Activated CD4-positive, alpha-beta T cell treated with anti-CD3 and anti-CD28 coated beads, Interleukin-2, amount 10 ng/mL, durations not matched to agents 24 days and 14 days (primary cell): ENCODE measurements around the gene MEAK7. TPM values are rescaled to one million over a fixed set of nuclear protein-coding genes. Genes with fewer than 3 reads are reported as not detected.

Source experiments
- DNase-seq: peaks from one replicate; pipeline ENCODE4 v3.0.0; 2022
- H3K27ac Mint-ChIP-seq: one replicate; pipeline ENCODE4 v1.8.0; 2022; ENCODE audit warnings: mild to moderate bottlenecking, mixed read lengths
- H3K27me3 Mint-ChIP-seq: one replicate; pipeline ENCODE4 v1.8.0; 2022; ENCODE audit warnings: mixed read lengths
- H3K36me3 Mint-ChIP-seq: one replicate; pipeline ENCODE4 v1.8.0; 2022; ENCODE audit warnings: low read depth, mild to moderate bottlenecking, mixed read lengths
- H3K4me1 Mint-ChIP-seq: one replicate; pipeline ENCODE4 v1.8.0; 2021; ENCODE audit warnings: mixed read lengths
- H3K4me3 Mint-ChIP-seq: one replicate; pipeline ENCODE4 v1.8.0; 2022; ENCODE audit warnings: mild to moderate bottlenecking, moderate library complexity, mixed read lengths
- H3K9me3 Mint-ChIP-seq: one replicate; pipeline ENCODE4 v1.8.0; 2021; ENCODE audit warnings: mixed read lengths
- intact Hi-C: fragments of 100-400 bp; cut with micrococcal nuclease; formaldehyde crosslinking; loops from one replicate; pipeline ENCODE4 v1.15.1; 2023
- total RNA-seq: library from RNA; stranded (reverse); gene quantifications from 2 replicates; pipeline ENCODE4 v1.2.3, GENCODE V29; 2022

Gene MEAK7
- total RNA-seq, 1 donor from 2014 or later, result 12.5 TPM

DNA sequence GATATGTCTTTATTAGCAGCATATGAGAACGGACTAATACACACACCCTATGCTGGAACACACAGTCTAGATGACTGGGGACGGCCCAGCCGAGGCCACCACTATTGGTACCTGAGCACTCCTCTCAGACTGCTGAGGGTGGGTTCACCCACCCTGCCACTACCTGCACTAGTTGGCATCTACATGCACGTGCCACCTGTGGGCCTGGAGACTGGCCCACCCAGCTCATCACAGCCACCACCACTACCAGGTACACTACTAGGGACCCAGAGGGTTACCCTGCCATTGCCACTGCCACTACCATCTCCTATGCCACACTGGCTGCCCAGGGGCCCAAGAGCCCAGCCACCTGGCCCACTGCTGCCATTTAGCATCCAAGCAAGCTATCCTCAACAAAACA lies 32.5 kb downstream of the MEAK7 start:
- no peak for DNase-seq
- Mint-ChIP-seq H3K4me1 (peaks cover 7% of the 10 kb centered on the region), H3K4me3 (no peak overlapping the region), H3K27me3 (no peaks in the 10 kb centered on the region), H3K27ac (no peak overlapping the region), H3K9me3 (peaks cover 32% of the 10 kb centered on the region), H3K36me3 (peaks cover 74% of the 10 kb centered on the region)
- intact Hi-C loops, result no loop called here

DNA sequence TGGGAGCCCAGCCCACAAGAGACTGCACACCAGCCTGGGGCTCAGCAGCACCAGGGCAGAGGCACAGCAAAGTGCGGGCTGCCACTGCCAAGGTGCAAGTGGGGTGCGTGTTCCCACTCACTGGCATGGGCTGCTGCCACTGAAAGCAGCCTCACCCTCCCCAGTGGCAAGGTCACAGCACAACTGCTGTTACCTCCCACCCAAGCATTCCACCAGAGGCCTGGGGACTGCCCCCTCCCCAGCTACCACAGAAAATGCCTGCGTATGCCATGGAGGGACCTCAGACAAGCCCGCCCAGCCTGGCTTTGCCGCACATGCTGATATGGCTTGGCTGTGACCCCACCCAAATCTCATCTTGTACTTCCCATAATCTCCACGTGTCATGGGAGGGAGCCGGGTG lies 33.1 kb downstream of the MEAK7 start:
- intact Hi-C loops, result no loop called here
- H3K27ac Mint-ChIP-seq, result no peak overlapping the region
- H3K4me3 Mint-ChIP-seq, result no peak overlapping the region
- peaks cover 7% of the 10 kb centered on the region for H3K4me1 Mint-ChIP-seq
- no peak for DNase-seq
- H3K9me3 Mint-ChIP-seq, result peaks cover 38% of the 10 kb centered on the region
- H3K36me3 Mint-ChIP-seq, result peaks cover 77% of the 10 kb centered on the region
- H3K27me3 Mint-ChIP-seq, result no peaks in the 10 kb centered on the region

- no peak for DNase-seq
- intact Hi-C loops, result no loop called here
- no peaks in the 10 kb centered on the region for H3K27me3 Mint-ChIP-seq
- peaks cover 31% of the 10 kb centered on the region for H3K9me3 Mint-ChIP-seq
- no peak overlapping the region for H3K27ac Mint-ChIP-seq
- no peaks in the 10 kb centered on the region for H3K4me1 Mint-ChIP-seq
- H3K36me3 Mint-ChIP-seq, result peaks cover 66% of the 10 kb centered on the region
- no peak overlapping the region for H3K4me3 Mint-ChIP-seq
Observed at GRCh38 chr16:84467709-84468108, 36.8 kb downstream of the MEAK7 start.

GRCh38 chr16:84467256-84467655 lies 37.2 kb downstream of the MEAK7 start:
- no peak overlapping the region for H3K27ac Mint-ChIP-seq
- no peak for DNase-seq
- H3K4me3 Mint-ChIP-seq, result no peak overlapping the region
- no peaks in the 10 kb centered on the region for H3K4me1 Mint-ChIP-seq
- H3K27me3 Mint-ChIP-seq, result no peaks in the 10 kb centered on the region
- peaks cover 63% of the 10 kb centered on the region for H3K36me3 Mint-ChIP-seq
- H3K9me3 Mint-ChIP-seq, result peaks cover 29% of the 10 kb centered on the region
- intact Hi-C loops, result no loop called here

GRCh38 chr16:84466692-84467091 lies 37.8 kb downstream of the MEAK7 start:
- Mint-ChIP-seq H3K36me3 (peaks cover 59% of the 10 kb centered on the region), H3K9me3 (peaks cover 24% of the 10 kb centered on the region), H3K27ac (no peak overlapping the region)

GRCh38 chr16:84465154-84465553 lies 39.3 kb downstream of the MEAK7 start:
- Mint-ChIP-seq H3K4me3 (no peak overlapping the region), H3K4me1 (no peaks in the 10 kb centered on the region), H3K36me3 (peaks cover 62% of the 10 kb centered on the region), H3K9me3 (peaks cover 22% of the 10 kb centered on the region), H3K27ac (no peak overlapping the region), H3K27me3 (no peaks in the 10 kb centered on the region)
- intact Hi-C loops, result no loop called here
- no peak for DNase-seq

More at GRCh38 chr16:84466692-84467091, 37.8 kb downstream of the MEAK7 start:
- DNase-seq, result no peak
- Mint-ChIP-seq H3K4me1 (no peaks in the 10 kb centered on the region), H3K4me3 (no peak overlapping the region), H3K27me3 (no peaks in the 10 kb centered on the region)
- intact Hi-C loops, result no loop called here

DNA sequence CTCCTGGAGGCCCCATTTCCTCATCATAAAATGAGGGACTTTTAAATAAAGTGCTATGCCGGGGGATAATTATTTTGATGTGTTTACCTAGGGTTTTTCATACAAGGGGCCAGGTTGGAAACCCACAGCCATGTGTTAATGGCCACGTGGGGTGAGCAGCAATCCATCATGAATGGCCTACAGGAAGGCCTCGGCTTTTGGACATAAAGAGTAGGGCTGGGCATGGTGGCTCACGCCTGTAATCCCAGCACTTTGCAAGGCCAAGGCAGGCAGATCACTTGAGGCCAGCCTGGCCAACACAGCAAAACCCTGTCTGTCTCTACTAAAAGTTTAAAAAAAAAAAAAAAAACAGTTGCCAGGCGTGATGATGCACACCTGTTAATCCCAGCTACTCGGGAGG lies 40.3 kb downstream of the MEAK7 start:
- DNase-seq, result no peak
- H3K27me3 Mint-ChIP-seq, result no peaks in the 10 kb centered on the region
- H3K4me3 Mint-ChIP-seq, result no peak overlapping the region
- H3K36me3 Mint-ChIP-seq, result peaks cover 64% of the 10 kb centered on the region
- intact Hi-C loops, result no loop called here
- no peak overlapping the region for H3K27ac Mint-ChIP-seq
- no peaks in the 10 kb centered on the region for H3K4me1 Mint-ChIP-seq
- H3K9me3 Mint-ChIP-seq, result peaks cover 22% of the 10 kb centered on the region

DNA sequence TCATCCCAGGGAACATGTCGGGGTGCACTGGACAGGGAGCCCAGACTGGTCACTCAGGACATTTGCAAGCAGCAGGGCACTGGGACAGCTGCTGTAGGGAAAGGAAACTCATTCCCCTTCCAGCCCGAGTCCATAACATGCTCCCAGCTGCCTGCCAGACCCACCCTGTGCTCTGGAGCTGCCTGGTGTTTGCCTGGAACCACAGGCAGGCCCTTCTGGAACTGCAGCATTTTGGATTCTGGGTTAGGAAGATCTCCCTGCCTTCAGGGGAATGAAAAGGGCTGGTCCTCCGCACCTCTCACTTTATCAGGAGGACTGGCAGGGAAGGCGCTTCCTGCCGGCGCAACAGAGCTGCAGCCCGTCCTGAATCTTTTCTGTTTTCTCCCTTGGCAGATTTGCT lies 41.2 kb downstream of the MEAK7 start:
- no peak overlapping the region for H3K27ac Mint-ChIP-seq
- H3K9me3 Mint-ChIP-seq, result peaks cover 22% of the 10 kb centered on the region
- H3K36me3 Mint-ChIP-seq, result peaks cover 57% of the 10 kb centered on the region

DNA sequence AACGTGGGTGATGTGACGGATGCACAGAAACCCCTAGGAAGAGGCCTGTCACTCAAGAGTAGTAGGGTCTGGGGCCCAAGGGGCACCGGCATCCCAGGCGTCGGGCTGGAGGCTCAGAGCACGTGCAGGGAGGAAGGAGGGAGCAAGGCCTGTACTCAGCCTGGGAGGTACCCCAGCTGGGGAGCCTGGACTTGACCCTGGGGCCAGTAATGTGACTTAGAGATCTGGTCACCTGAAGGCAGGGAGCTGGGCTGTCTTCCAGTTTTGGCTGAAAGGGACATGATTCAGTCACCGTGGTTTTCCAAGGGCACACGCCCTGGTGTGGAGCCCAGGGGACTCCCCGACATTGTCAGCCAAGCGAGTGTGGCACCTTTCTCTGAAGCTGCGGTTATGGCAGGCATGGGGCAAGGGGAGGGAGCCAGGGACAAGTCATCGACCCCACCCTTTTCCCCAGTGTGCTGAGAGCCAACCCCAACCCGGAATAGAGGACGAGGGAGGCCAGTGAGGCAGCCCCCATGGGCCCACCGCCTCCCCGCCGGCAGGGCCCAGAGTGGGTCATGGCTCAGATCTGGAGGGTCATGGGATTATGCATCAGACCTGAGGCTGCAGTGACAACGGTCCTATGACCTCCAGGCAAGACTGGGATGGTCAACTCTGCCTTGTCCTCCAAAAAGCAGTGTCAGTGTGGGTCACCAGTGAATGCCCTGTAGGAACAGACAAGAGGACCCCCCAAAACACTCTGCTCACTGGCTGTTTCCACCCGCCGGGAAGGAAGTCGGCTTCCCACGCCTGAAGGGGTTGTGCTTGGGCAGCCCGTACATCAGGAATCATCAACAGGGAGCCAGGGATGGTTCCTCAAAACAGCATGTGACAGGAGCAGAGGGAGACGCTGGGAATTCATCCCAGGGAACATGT lies 41.9 kb downstream of the MEAK7 start:
- Mint-ChIP-seq H3K27me3 (no peaks in the 10 kb centered on the region), H3K4me3 (no peak overlapping the region), H3K36me3 (peaks cover 50% of the 10 kb centered on the region), H3K9me3 (peaks cover 16% of the 10 kb centered on the region), H3K4me1 (no peaks in the 10 kb centered on the region), H3K27ac (no peak overlapping the region)
- intact Hi-C loops, result no loop called here
- no peak for DNase-seq

More for the DNA sequence above, 41.2 kb downstream of the MEAK7 start:
- DNase-seq, result no peak
- no peak overlapping the region for H3K4me3 Mint-ChIP-seq
- H3K4me1 Mint-ChIP-seq, result no peaks in the 10 kb centered on the region
- intact Hi-C loops, result no loop called here
- no peaks in the 10 kb centered on the region for H3K27me3 Mint-ChIP-seq

DNA sequence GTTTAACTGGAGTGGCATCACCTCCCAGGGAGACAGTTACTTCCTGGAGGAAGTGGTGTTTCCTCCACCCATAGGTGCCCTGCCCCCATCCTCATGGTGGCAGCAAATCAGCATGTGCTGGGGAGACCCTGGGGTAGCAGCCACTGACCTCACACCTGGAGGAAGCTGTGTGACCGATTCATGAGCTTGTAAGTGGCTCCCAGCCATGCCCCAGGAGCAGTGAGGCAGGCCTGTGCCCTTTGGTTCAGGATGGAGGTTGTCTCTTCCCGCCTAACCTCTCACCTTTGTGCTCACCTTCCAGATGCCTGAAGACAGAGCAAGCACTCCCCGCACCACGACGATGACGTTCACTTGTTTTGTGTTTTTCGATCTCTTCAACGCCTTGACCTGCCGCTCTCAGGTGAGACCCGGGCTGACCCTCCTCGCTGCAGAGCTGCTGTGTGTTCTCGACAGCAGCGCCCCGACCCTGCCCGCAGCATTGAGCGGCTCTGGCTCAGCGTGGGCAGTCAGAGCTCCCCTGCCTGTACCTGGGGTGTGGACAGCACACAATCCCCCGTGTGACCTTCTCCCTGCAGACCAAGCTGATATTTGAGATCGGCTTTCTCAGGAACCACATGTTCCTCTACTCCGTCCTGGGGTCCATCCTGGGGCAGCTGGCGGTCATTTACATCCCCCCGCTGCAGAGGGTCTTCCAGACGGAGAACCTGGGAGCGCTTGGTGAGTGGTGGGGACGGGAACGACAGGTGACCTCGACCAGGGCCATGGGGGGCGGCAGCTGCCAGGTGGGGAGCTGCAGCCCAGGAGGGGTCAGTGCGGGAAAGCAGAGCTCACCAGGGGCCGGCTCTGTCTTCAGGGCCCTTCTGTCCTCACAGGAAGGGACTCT lies 42.8 kb downstream of the MEAK7 start:
- DNase-seq, result no peak
- Mint-ChIP-seq H3K9me3 (peaks cover 10% of the 10 kb centered on the region), H3K36me3 (peaks cover 41% of the 10 kb centered on the region), H3K4me3 (no peak overlapping the region), H3K4me1 (no peaks in the 10 kb centered on the region), H3K27me3 (no peaks in the 10 kb centered on the region), H3K27ac (peak overlapping the region; percentile 35)
- intact Hi-C loops, result no loop called here

DNA sequence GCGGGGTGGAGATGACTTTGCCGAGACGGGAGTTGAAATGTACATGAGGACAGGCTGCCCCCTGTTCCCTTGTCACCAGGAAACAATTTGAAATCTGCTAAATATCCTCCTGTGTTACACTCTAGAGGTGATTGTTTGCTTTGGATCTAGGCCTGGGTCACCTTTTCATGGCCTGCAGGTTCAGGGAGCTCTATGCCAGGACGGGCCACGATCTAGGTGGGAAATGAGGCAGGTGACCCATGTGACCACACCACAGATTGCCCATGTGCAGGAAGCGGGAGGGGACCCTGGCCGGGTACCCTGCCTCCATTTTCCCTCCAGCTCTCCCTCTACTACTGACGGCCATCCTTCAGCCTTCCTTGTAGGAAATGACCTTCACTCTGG lies 43.4 kb downstream of the MEAK7 start:
- no peak for DNase-seq
- Mint-ChIP-seq H3K36me3 (peaks cover 35% of the 10 kb centered on the region), H3K9me3 (peaks cover 4% of the 10 kb centered on the region), H3K27ac (no peak overlapping the region), H3K4me1 (no peaks in the 10 kb centered on the region), H3K27me3 (no peaks in the 10 kb centered on the region), H3K4me3 (no peak overlapping the region)
- intact Hi-C loops, result no loop called here

DNA sequence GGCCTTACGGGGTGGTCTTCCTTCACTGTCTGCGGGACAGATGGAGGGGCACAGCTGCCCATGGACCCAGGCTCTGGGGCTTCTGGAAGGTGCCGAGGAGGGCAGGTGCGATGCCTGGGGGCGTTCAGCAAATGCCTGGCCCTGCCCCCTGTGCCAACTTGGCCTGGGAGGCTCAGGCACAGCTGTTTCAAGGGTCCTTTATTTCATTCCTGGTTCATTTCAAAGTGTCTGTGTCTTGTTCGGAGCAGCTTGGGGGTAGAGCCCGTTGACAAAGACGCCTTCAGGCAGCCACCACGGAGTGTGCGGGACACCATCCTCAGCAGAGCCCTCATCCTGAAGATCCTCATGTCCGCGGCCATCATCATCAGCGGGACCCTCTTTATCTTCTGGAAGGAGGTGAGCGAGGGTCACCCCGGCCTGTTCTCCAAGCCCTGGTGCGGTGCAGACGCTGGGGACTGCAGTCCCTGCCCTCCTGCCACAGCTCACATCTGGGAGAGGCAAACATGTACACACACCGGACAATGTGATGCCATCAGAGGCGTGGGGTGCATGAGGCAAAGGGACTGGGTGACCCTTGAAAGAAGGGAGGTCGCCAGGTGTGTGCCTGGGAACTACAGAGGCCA lies 43.9 kb downstream of the MEAK7 start:
- H3K27ac Mint-ChIP-seq, result no peak overlapping the region
- H3K4me1 Mint-ChIP-seq, result no peaks in the 10 kb centered on the region
- H3K9me3 Mint-ChIP-seq, result peaks cover under 1% of the 10 kb centered on the region
- H3K4me3 Mint-ChIP-seq, result no peak overlapping the region
- no peaks in the 10 kb centered on the region for H3K27me3 Mint-ChIP-seq
- intact Hi-C loops, result no loop called here
- peaks cover 32% of the 10 kb centered on the region for H3K36me3 Mint-ChIP-seq
- DNase-seq, result no peak

GRCh38 chr16:84459941-84460405 lies 44.5 kb downstream of the MEAK7 start:
- DNase-seq, result no peak
- intact Hi-C loops, result no loop called here
- H3K27ac Mint-ChIP-seq, result no peak overlapping the region
- peaks cover 31% of the 10 kb centered on the region for H3K36me3 Mint-ChIP-seq
- H3K4me3 Mint-ChIP-seq, result no peak overlapping the region
- H3K4me1 Mint-ChIP-seq, result no peaks in the 10 kb centered on the region
- no peaks in the 10 kb centered on the region for H3K27me3 Mint-ChIP-seq
- H3K9me3 Mint-ChIP-seq, result no peaks in the 10 kb centered on the region

- H3K9me3 Mint-ChIP-seq, result no peaks in the 10 kb centered on the region
- H3K27ac Mint-ChIP-seq, result no peak overlapping the region
- H3K4me3 Mint-ChIP-seq, result no peak overlapping the region
- DNase-seq, result no peak
- H3K27me3 Mint-ChIP-seq, result no peaks in the 10 kb centered on the region
- intact Hi-C loops, result no loop called here
- H3K4me1 Mint-ChIP-seq, result no peaks in the 10 kb centered on the region
- H3K36me3 Mint-ChIP-seq, result peaks cover 27% of the 10 kb centered on the region
Observed at GRCh38 chr16:84459533-84459894, 44.9 kb downstream of the MEAK7 start.
